ENCODE data around the gene TREM1. TPM values are rescaled to one million over a fixed set of nuclear protein-coding genes. Genes with fewer than 3 reads are reported as not detected.

Gene TREM1
- total RNA-seq, 1 donor from 2014 or later: not detected

GRCh38 chr6:41332241-41332640, 45.8 kb upstream of the TREM1 start:
- Mint-ChIP-seq H3K4me1 (no peaks in the 10 kb centered on the region), H3K27ac (ENCODE audit: unreplicated experiment) (no peak overlapping the region), H3K4me3 (no peak overlapping the region), H3K9me3 (no peaks in the 10 kb centered on the region), H3K27me3 (ENCODE audit: low read depth) (peaks cover 18% of the 10 kb centered on the region), H3K36me3 (ENCODE audit: low read depth) (no peaks in the 10 kb centered on the region)
- no peak for TF ChIP-seq CTCF (conservative IDR thresholded peaks at IDR 0.05)
- DNase-seq (ENCODE audit: low read depth, low spot score): no peak

GRCh38 chr6:41331401-41332150, 45.1 kb upstream of the TREM1 start:
- Mint-ChIP-seq H3K27me3 (ENCODE audit: low read depth) (peaks cover 25% of the 10 kb centered on the region), H3K9me3 (no peaks in the 10 kb centered on the region), H3K4me3 (no peak overlapping the region), H3K4me1 (no peaks in the 10 kb centered on the region), H3K27ac (ENCODE audit: unreplicated experiment) (no peak overlapping the region), H3K36me3 (ENCODE audit: low read depth) (no peaks in the 10 kb centered on the region)
- TF ChIP-seq CTCF (conservative IDR thresholded peaks at IDR 0.05): no peak
- no peak for DNase-seq (ENCODE audit: low read depth, low spot score)

- no peak for DNase-seq (ENCODE audit: low read depth, low spot score)
- Mint-ChIP-seq H3K36me3 (ENCODE audit: low read depth) (no peaks in the 10 kb centered on the region), H3K27ac (ENCODE audit: unreplicated experiment) (no peak overlapping the region), H3K4me1 (no peaks in the 10 kb centered on the region), H3K27me3 (ENCODE audit: low read depth) (peaks cover 48% of the 10 kb centered on the region), H3K9me3 (no peaks in the 10 kb centered on the region), H3K4me3 (no peak overlapping the region)
- no peak for TF ChIP-seq CTCF (conservative IDR thresholded peaks at IDR 0.05)
Measured at GRCh38 chr6:41327177-41327576, 40.7 kb upstream of the TREM1 start.

GRCh38 chr6:41326092-41326491, 39.6 kb upstream of the TREM1 start:
- Mint-ChIP-seq H3K4me1 (no peaks in the 10 kb centered on the region), H3K36me3 (ENCODE audit: low read depth) (no peaks in the 10 kb centered on the region)

GRCh38 chr6:41325446-41326066, 39.1 kb upstream of the TREM1 start:
- H3K27me3 Mint-ChIP-seq (ENCODE audit: low read depth): peaks cover 54% of the 10 kb centered on the region
- no peak overlapping the region for H3K27ac Mint-ChIP-seq (ENCODE audit: unreplicated experiment)
- H3K36me3 Mint-ChIP-seq (ENCODE audit: low read depth): no peaks in the 10 kb centered on the region
- no peaks in the 10 kb centered on the region for H3K4me1 Mint-ChIP-seq
- H3K9me3 Mint-ChIP-seq: no peaks in the 10 kb centered on the region
- TF ChIP-seq CTCF (conservative IDR thresholded peaks at IDR 0.05): no peak
- DNase-seq (ENCODE audit: low read depth, low spot score): no peak
- H3K4me3 Mint-ChIP-seq: no peak overlapping the region

More at GRCh38 chr6:41326092-41326491, 39.6 kb upstream of the TREM1 start:
- Mint-ChIP-seq H3K9me3 (no peaks in the 10 kb centered on the region), H3K27me3 (ENCODE audit: low read depth) (peaks cover 54% of the 10 kb centered on the region), H3K27ac (ENCODE audit: unreplicated experiment) (no peak overlapping the region), H3K4me3 (no peak overlapping the region)
- TF ChIP-seq CTCF (conservative IDR thresholded peaks at IDR 0.05): no peak
- no peak for DNase-seq (ENCODE audit: low read depth, low spot score)

All from neural crest cell (in vitro differentiated cells).